Measurements from ENCODE around the gene LRBA. TPM values are rescaled to one million over a fixed set of nuclear protein-coding genes. Genes with fewer than 3 reads are reported as not detected.

The LRBA gene
- total and polyA plus RNA-seq, 2 of the 4 experiments (the other 2 are of a cell fraction): 10.2 to 51.6 TPM

GRCh38 chr4:150942539-150942938, 72.5 kb downstream of the LRBA start:
- in situ Hi-C loops (cut with MboI; ENCODE audit: low sequenced_read_pairs): no loop called here
- no peak overlapping the region for H3K23ac ChIP-seq (ENCODE audit: low read depth, low read length)
- no peak overlapping the region for H3K4ac ChIP-seq (ENCODE audit: low read depth, low read length)
- no peak overlapping the region for H2AK5ac ChIP-seq (ENCODE audit: low read depth, low read length)
- no peaks in the 10 kb centered on the region; a peak in 1 of 4 replicates for H3K79me1 ChIP-seq (ENCODE audit: low read depth in 1 of 2, low read length in 2 of 2)
- BruUV-seq (replicated peaks): no TSS peak
- ChIA-PET POLR2A (ENCODE audit: unreplicated experiment) (interaction anchor here (0.6 kb wide), 1 partner anchor 188 kb away, joined by 15 read pairs; no protein-coding TSS in a partner anchor), CTCF (no interaction called here)
- no peak overlapping the region for H3K4me2 ChIP-seq (ENCODE audit: low read depth, low read length)
- dilution Hi-C loops (cut with HindIII; ENCODE audit: low sequenced_read_pairs, unreplicated experiment): no loop called here
- H2AFZ ChIP-seq (replicated peaks; ENCODE audit: low read length, poor library complexity): no peak overlapping the region
- H4K8ac ChIP-seq (ENCODE audit: low read depth in 2 of 2, low read length in 2 of 2): no peak overlapping the region
- H2BK15ac ChIP-seq (ENCODE audit: low read depth, low read length): no peak overlapping the region
- no peak overlapping the region for H2BK20ac ChIP-seq (ENCODE audit: low read depth, low read length)
- H3K18ac ChIP-seq (ENCODE audit: low read depth, low read length): no peak overlapping the region
- TF ChIP-seq ELK1 (IDR thresholded peaks at IDR 0.05; ENCODE audit: borderline replicate concordance, low read depth, low read length): no peak
- no peak for TF ChIP-seq BHLHE40 (IDR thresholded peaks at IDR 0.05; ENCODE audit: low read depth, low read length)
- no peak for TF ChIP-seq MXI1 (IDR thresholded peaks at IDR 0.05; ENCODE audit: borderline replicate concordance, low read depth, low read length)
- no peak for TF ChIP-seq CEBPB (IDR thresholded peaks at IDR 0.05; ENCODE audit: low read depth, low read length)
- no peak for TF ChIP-seq POLR2A (IDR thresholded peaks at IDR 0.05; ENCODE audit: low read depth, low read length)
- no peak for TF ChIP-seq MAFK (IDR thresholded peaks at IDR 0.05; ENCODE audit: low read depth, low read length)
- no peak for TF ChIP-seq SMC3 (IDR thresholded peaks at IDR 0.05; ENCODE audit: low read depth, low read length)
- TF ChIP-seq CHD1 (IDR thresholded peaks at IDR 0.05; ENCODE audit: low read depth, low read length): no peak
- no peak for TF ChIP-seq RCOR1 (IDR thresholded peaks at IDR 0.05; ENCODE audit: insufficient replicate concordance, low read length)
- TF ChIP-seq RAD21 (IDR thresholded peaks at IDR 0.05; ENCODE audit: low read length): no peak
- no peak for TF ChIP-seq CTCF (conservative IDR thresholded peaks at IDR 0.05; ENCODE audit: low read depth, low read length)
- no peak for TF ChIP-seq MAZ (IDR thresholded peaks at IDR 0.05; ENCODE audit: borderline replicate concordance, low read depth, low read length)
- no peak for TF ChIP-seq NFE2L2 (IDR thresholded peaks at IDR 0.05; ENCODE audit: low read depth, low read length)
- TF ChIP-seq RFX5 (IDR thresholded peaks at IDR 0.05; ENCODE audit: low read depth, low read length): no peak
- TF ChIP-seq, protein P1, sequence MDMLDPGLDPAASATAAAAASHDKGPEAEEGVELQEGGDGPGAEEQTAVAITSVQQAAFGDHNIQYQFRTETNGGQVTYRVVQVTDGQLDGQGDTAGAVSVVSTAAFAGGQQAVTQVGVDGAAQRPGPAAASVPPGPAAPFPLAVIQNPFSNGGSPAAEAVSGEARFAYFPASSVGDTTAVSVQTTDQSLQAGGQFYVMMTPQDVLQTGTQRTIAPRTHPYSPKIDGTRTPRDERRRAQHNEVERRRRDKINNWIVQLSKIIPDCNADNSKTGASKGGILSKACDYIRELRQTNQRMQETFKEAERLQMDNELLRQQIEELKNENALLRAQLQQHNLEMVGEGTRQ (IDR thresholded peaks at IDR 0.05; ENCODE audit: low read depth, low read length): no peak
- no peak for TF ChIP-seq FOS (IDR thresholded peaks at IDR 0.05; ENCODE audit: low read depth, low read length)
- no peaks in the 10 kb centered on the region for H3K36me3 ChIP-seq (ENCODE audit: control insufficient read depth, insufficient read depth, low read length)
- H3K9me3 ChIP-seq (ENCODE audit: control insufficient read depth, insufficient read depth, low read length): no peaks in the 10 kb centered on the region
- no peak overlapping the region for H2BK5ac ChIP-seq (ENCODE audit: low read depth, low read length, poor library complexity, severe bottlenecking)
- no peaks in the 10 kb centered on the region for H3K9me1 ChIP-seq (ENCODE audit: insufficient read depth, low read length)
- no peak overlapping the region for H2AK9ac ChIP-seq (replicated peaks; ENCODE audit: low read depth, low read length, poor library complexity)
- H3K14ac ChIP-seq (replicated peaks; ENCODE audit: low read depth, low read length): no peak overlapping the region
- no peak overlapping the region for H4K5ac ChIP-seq (ENCODE audit: low read depth, low read length)
- no peak overlapping the region for H3K56ac ChIP-seq (ENCODE audit: extremely low read depth, insufficient read depth, low read length)
- DNase-seq (no peak), ATAC-seq (ENCODE audit: low read depth) (no peak)
- H3K27me3 ChIP-seq (ENCODE audit: control insufficient read depth, insufficient read depth, low read length): no peaks in the 10 kb centered on the region
- intact Hi-C loops (cut with micrococcal nuclease): no loop called here
- no peaks in the 10 kb centered on the region for H4K20me1 ChIP-seq (ENCODE audit: insufficient read depth, low read length)
- H3K9ac ChIP-seq (ENCODE audit: low read depth, low read length): no peak overlapping the region
- no peak overlapping the region for H4K91ac ChIP-seq (ENCODE audit: insufficient read depth, low read depth, low read length)
- H3K27ac ChIP-seq (ENCODE audit: insufficient read depth, low read length): no peak overlapping the region
- H3K4me3 ChIP-seq (ENCODE audit: insufficient read depth, low read depth, low read length): no peak overlapping the region
- H3K4me1 ChIP-seq (ENCODE audit: control insufficient read depth, insufficient read depth, low read length): no peaks in the 10 kb centered on the region
- H2BK120ac ChIP-seq (ENCODE audit: low read depth, low read length): no peak overlapping the region
